ENCODE data around the gene SLC16A5. TPM values are rescaled to one million over a fixed set of nuclear protein-coding genes. Genes with fewer than 3 reads are reported as not detected.

The SLC16A5 gene
- total RNA-seq (2014; rRNA removed; shearing (Covaris generic)) (not detected in 2 replicates), total RNA-seq (2022) (not detected in 2 replicates), Bru-seq, nascent RNA (not detected), BruChase-seq, experiment 1, labeled RNA remaining after a 6-hour chase (percentile 12 among the genes with signal in this experiment), BruChase-seq, experiment 2, labeled RNA remaining after a 2-hour chase (percentile 15 among the genes with signal in this experiment)
- long read RNA-seq, result 0 reads

GRCh38 chr17:75087558-75088453 is at the start of gene SLC16A5:
Gene SLC16A5, plus strand, starts transcription at chr17:75087954. Its CDS starts 5,683 bp downstream, at chr17:75093637.
- TF ChIP-seq CTCF (conservative IDR thresholded peaks at IDR 0.05; ENCODE audit: low read length) (no peak), EZH2phosphoT487 (IDR thresholded peaks at IDR 0.05; ENCODE audit: borderline replicate concordance, low read depth, low read length) (no peak)
- BruUV-seq (replicated peaks), result no TSS peak
- CTCF ChIA-PET (ENCODE audit: unreplicated experiment), result no interaction called here
- no peaks in the 10 kb centered on the region for H3K36me3 ChIP-seq (ENCODE audit: insufficient read depth, low read length)
- peak within 1 kb of the TSS; percentile 10; the same call in 1 of the 2 replicates for H3K4me2 ChIP-seq (ENCODE audit: low read length)
- H3K9me2 ChIP-seq (ENCODE audit: insufficient read depth, low read length), result no peaks in the 10 kb centered on the region
- POLR2A ChIA-PET, result no interaction called here
- H2AFZ ChIP-seq (ENCODE audit: low read length), result peak within 1 kb of the TSS; percentile 64; the same call in 1 of the 2 replicates
- H3K4me1 ChIP-seq (ENCODE audit: insufficient read depth, low read length, poor library complexity, severe bottlenecking), result peaks cover 19% of the 10 kb centered on the region
- H3K9me3 ChIP-seq (ENCODE audit: low read length), result no peaks in the 10 kb centered on the region
- H3K4me3 ChIP-seq (ENCODE audit: low read depth, low read length, poor library complexity, severe bottlenecking), result no peak within 1 kb of the TSS
- H4K20me1 ChIP-seq (ENCODE audit: insufficient read depth, low read length), result no peaks in the 10 kb centered on the region
- no peak within 1 kb of the TSS for H3K27ac ChIP-seq (ENCODE audit: low read depth, low read length, poor library complexity, severe bottlenecking)
- no peaks in the 10 kb centered on the region for H3K79me2 ChIP-seq (ENCODE audit: insufficient read depth, low read depth, low read length)
- intact Hi-C loops (cut with micrococcal nuclease; ENCODE audit: unreplicated experiment), result no loop called here
- DNase-seq (ENCODE audit: low spot score), result no peak

GRCh38 chr17:75039238-75039637 is 48.5 kb upstream of the SLC16A5 start:
- H4K20me1 ChIP-seq (ENCODE audit: insufficient read depth, low read length), result no peaks in the 10 kb centered on the region
- no TSS peak for BruUV-seq (replicated peaks)
- H3K36me3 ChIP-seq (ENCODE audit: insufficient read depth, low read length), result peaks cover 45% of the 10 kb centered on the region
- ChIA-PET CTCF (ENCODE audit: unreplicated experiment) (interaction anchor here (0.6 kb wide), 1 partner anchor 168 kb away, joined by 3 read pairs; no protein-coding TSS in a partner anchor), POLR2A (no interaction called here)
- no peak for DNase-seq (ENCODE audit: low spot score)
- peaks cover 6% of the 10 kb centered on the region for H3K4me1 ChIP-seq (ENCODE audit: insufficient read depth, low read length, poor library complexity, severe bottlenecking)
- H3K79me2 ChIP-seq (ENCODE audit: insufficient read depth, low read depth, low read length), result no peaks in the 10 kb centered on the region
- no peak overlapping the region for H3K4me2 ChIP-seq (ENCODE audit: low read length)
- intact Hi-C loops (cut with micrococcal nuclease; ENCODE audit: unreplicated experiment), result no loop called here
- no peaks in the 10 kb centered on the region for H3K9me2 ChIP-seq (ENCODE audit: insufficient read depth, low read length)
- H3K4me3 ChIP-seq (ENCODE audit: low read depth, low read length, poor library complexity, severe bottlenecking), result no peak overlapping the region
- TF ChIP-seq CTCF (conservative IDR thresholded peaks at IDR 0.05; ENCODE audit: low read length) (no peak), EZH2phosphoT487 (IDR thresholded peaks at IDR 0.05; ENCODE audit: borderline replicate concordance, low read depth, low read length) (no peak)
- H3K9me3 ChIP-seq (ENCODE audit: low read length), result no peaks in the 10 kb centered on the region
- no peak overlapping the region for H3K27ac ChIP-seq (ENCODE audit: low read depth, low read length, poor library complexity, severe bottlenecking)
- H2AFZ ChIP-seq (ENCODE audit: low read length), result no peak overlapping the region

All from OCI-LY7 (cell line).